ENCODE results near the gene ARRDC5.
"Not testable (repeated sequence)": the region's sequence is repeated elsewhere in the genome, so short reads cannot be mapped to it uniquely, and the experiment has no call there.

ARRDC5 gene

DNA sequence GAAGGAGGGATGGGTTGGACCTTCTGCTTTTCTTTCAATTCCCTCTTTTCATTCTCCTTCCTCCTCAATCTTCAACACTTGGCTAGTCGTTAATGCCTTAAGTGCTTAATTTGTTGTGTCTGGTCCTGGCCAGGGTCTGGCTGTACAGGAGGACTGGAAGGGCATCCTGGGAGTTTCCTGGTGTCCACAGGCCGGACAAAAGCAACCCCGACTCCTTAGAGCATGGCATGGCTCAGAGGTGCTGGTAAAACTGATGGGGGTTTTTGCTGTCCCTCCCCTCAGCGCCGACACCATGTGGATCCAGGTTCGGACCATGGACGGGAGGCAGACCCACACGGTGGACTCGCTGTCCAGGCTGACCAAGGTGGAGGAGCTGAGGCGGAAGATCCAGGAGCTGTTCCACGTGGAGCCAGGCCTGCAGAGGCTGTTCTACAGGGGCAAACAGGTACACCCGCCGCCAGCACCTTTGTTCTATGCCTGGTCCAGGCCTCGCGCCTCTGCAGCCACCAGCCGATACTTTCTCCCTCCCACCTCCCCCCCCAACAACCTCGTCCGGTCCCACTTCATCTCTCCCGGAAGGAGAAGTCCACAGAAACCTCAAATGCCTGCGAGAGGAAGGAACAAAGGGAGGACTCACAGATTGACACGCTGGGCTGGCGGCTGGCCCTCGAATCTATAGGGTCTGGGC is 8.0 kb upstream of the ARRDC5 start:
- DNase-seq (ENCODE audit: insufficient read length, low spot score), result peak; percentile 37
- peak; percentile 73 for FAIRE-seq

- peak; percentile 94 for FAIRE-seq
- DNase-seq (ENCODE audit: insufficient read length, low spot score), result peak; percentile 99
Observed at GRCh38 chr19:4909897-4910593, 7.3 kb upstream of the ARRDC5 start.

DNA sequence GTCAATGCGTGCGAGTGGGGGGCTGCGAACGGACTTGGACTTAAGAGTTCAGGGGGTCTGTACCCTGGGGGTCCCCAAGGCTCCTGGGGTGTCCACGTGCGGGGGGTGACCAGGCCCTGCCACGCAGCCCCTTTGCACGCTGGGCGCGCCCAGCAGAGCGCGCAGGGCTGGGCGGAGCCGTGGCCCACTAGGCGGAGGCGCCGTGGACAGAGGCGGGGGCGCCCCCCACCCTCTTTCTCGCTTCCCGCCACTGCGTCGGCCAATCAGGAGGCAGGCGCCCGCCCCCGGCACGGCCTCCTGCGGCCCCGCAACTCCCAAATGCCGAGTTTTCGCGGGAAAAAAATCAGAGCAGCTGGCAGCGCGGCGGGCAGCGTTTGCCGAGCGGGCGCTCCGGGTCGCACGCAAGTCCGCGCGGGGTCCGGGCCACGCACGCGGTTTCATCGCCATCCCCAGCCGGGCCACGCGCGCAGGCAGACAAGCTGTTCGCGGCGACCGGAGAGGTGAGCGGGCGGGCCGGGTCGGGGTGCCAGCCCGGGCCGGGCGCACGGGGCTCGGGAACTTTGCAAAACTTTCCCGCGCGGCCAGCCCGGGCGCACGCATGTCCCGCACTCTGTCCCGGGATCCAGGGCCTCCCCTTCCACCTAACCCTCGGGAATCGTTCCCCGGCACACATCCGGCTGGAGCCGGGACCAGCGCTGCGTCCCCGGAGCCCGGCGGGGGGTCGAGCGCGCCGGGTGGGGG is 6.6 kb upstream of the ARRDC5 start, which contains the start of gene UHRF1:
Gene UHRF1, plus strand, starts transcription at position 346 of the 741 bp plus-strand sequence. CDS start 1,385 bp downstream, outside the sequence.
- FAIRE-seq (no peak), DNase-seq (ENCODE audit: insufficient read length, low spot score) (peak; percentile 56)

GRCh38 chr19:4908781-4909155 is 6.1 kb upstream of the ARRDC5 start:
- DNase-seq (ENCODE audit: insufficient read length, low spot score), result no peak
- no peak for FAIRE-seq

- no peak for FAIRE-seq
- DNase-seq (ENCODE audit: insufficient read length, low spot score), result no peak
Observed at GRCh38 chr19:4908360-4908759, 5.7 kb upstream of the ARRDC5 start.

DNA sequence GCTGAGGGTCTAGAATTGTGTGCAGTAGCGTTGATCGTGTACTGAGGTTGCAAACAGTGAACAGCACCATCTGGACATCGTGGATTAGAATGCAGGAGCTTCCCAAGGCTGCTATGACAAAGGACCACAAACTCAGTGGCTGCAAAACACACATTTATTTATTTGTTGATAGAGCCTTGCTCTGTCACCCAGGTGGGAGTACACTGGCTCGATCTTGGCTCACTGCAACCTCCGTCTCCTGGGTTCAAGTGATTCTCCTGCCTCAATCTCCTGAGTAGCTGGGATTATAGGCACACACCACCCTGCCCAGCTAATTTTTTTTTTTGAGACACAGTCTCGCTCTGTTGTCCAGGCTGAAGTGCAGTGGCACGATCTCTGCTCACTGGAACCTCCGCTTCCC is 4.3 kb upstream of the ARRDC5 start:
- FAIRE-seq (no peak), DNase-seq (ENCODE audit: insufficient read length, low spot score) (no peak)

DNA sequence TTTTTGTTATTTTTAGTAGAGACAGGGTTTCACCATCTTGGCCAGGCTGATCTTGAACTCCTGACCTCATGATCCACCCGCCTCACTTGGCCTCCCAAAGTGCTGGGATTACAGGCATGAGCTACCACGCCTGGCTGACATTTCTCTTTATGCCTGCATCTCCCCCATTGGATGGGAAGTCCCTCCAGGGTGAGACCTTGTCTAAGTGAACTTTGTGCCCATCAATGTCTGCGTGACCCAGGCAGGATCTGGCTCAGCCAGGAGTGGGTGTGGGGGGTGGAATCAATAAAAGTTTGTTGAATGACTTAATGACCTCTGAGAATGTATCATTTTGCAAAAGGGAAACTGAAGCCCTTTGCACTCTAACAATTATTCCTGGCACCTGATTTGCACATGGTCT is 1.8 kb upstream of the ARRDC5 start:
- DNase-seq (ENCODE audit: insufficient read length, low spot score) (no peak), FAIRE-seq (no peak)

DNA sequence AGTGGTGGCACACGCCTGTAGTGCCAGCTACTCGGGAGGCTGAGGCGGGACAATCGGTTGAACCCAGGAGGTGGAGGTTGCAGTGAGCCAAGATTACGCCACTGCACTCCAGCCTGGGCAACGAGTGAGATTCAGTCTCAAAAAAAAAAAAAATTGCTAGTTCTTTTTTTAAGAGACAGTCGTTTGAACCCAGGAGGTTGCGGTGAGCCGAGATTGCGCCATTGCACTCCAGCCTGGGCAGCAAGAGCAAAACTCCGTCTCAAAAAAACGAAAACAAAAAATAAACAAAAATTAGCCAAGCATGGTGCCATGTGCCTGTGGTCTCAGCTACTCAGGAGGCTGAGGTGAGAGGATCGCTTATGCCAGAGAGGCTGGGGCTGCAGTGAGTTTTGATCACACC is 1.8 kb downstream of the ARRDC5 start:
- not testable (repeated sequence) for FAIRE-seq; DNase-seq (ENCODE audit: insufficient read length, low spot score)

GRCh38 chr19:4897146-4897545 is 5.5 kb downstream of the ARRDC5 start:
- DNase-seq (ENCODE audit: insufficient read length, low spot score) (no peak), FAIRE-seq (no peak)

- FAIRE-seq (no peak), DNase-seq (ENCODE audit: insufficient read length, low spot score) (no peak)
Observed at GRCh38 chr19:4896372-4896771, 6.3 kb downstream of the ARRDC5 start.

DNA sequence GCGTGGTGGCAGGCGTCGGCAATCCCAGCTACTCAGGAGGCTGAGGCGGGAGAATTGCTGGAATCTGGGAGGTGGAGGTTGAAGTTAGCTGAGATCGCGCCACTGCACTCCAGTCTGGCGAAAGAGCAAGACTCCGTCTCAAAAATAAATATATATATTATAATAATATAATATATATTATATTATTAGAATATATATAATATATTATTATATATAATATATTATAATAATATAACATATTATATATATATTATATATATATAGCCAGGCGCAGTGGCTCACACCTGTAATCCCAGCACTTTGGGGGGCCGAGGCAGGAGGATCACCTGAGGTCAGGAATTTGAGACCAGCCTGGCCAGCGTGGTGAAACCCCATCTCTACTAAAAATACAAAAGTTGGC is 9.7 kb downstream of the ARRDC5 start:
- not testable (repeated sequence) for DNase-seq (ENCODE audit: insufficient read length, low spot score); FAIRE-seq

GRCh38 chr19:4891066-4891465 is 11.6 kb downstream of the ARRDC5 start:
- no peak for DNase-seq (ENCODE audit: insufficient read length, low spot score)
- FAIRE-seq, result no peak

- FAIRE-seq, result no peak
Observed at GRCh38 chr19:4889034-4889815, 13.5 kb downstream of the ARRDC5 start.

GRCh38 chr19:4887803-4888202 is 14.9 kb downstream of the ARRDC5 start:
- FAIRE-seq; DNase-seq (ENCODE audit: insufficient read length, low spot score): not testable (repeated sequence)

More at GRCh38 chr19:4889034-4889815, 13.5 kb downstream of the ARRDC5 start:
- DNase-seq (ENCODE audit: insufficient read length, low spot score), result no peak

GRCh38 chr19:4884993-4885392 is 17.7 kb downstream of the ARRDC5 start:
- not testable (repeated sequence) for FAIRE-seq; DNase-seq (ENCODE audit: insufficient read length, low spot score)

GRCh38 chr19:4882874-4883273 is 19.8 kb downstream of the ARRDC5 start:
- DNase-seq (ENCODE audit: insufficient read length, low spot score); FAIRE-seq: not testable (repeated sequence)

- FAIRE-seq (no peak), DNase-seq (ENCODE audit: insufficient read length, low spot score) (no peak)
Observed at GRCh38 chr19:4879041-4879440, 23.7 kb downstream of the ARRDC5 start.

DNA sequence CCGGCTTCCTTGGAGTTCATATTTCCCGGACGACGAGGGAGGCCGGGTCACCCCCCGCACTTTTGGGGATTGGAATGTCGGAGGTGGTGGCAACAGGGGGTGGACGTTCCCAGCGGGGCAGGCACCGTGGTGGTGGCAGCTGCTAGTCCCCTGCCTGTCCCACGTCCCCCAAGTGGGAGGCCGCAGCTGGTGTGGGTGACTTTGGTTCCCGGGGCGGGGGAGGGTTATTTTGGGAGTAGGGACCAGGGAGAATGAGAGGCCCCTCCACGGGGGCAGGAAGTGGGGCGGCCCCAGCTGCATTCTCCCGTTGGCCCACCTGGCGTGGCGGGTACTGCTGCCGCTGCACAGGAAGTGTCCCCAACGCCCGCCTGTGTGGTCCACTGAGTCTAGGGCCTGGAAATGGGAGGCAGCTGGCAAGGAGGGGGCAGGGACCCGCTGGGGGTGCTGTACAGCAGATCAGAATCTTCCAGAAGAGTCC is 24.2 kb downstream of the ARRDC5 start:
- DNase-seq (ENCODE audit: insufficient read length, low spot score) (peak; percentile 24), FAIRE-seq (peak; percentile 14)

- no peak for FAIRE-seq
Observed at GRCh38 chr19:4877753-4878490, 24.8 kb downstream of the ARRDC5 start.

DNA sequence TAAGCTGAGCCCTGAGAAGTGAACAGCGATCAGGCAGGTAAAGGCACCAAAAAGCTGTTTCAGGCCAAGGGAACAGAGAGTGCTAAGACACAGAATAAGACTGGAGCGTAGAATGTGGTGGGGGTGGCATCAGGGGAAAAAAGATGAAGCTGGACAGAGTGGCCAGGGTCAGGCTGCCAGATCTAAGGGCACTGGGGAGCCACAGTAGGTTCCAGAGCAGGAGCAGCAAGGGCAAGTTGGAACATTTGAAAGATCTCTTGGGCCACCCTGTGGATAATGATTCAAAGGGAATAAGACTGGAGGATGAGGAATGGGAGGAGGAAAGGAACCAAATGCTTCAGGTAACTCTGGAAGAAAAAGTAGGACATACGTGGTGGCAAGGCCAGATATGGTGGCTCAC is 28.8 kb downstream of the ARRDC5 start:
- no peak for FAIRE-seq
- DNase-seq (ENCODE audit: insufficient read length, low spot score), result no peak

More at GRCh38 chr19:4877753-4878490, 24.8 kb downstream of the ARRDC5 start:
- no peak for DNase-seq (ENCODE audit: insufficient read length, low spot score)
